ENCODE results near the gene NOL11.

Gene NOL11

GRCh38 chr17:67733449-67733848 lies 15.7 kb downstream of the NOL11 start:
- TF ChIP-seq FOXM1 (IDR thresholded peaks at IDR 0.05; ENCODE audit: borderline replicate concordance, low read depth): no peak
- TF ChIP-seq NFIC (IDR thresholded peaks at IDR 0.05): no peak
- no peak for TF ChIP-seq TEAD4 (IDR thresholded peaks at IDR 0.05)
- TF ChIP-seq RAD21 (IDR thresholded peaks at IDR 0.05; ENCODE audit: low read depth): no peak

DNA sequence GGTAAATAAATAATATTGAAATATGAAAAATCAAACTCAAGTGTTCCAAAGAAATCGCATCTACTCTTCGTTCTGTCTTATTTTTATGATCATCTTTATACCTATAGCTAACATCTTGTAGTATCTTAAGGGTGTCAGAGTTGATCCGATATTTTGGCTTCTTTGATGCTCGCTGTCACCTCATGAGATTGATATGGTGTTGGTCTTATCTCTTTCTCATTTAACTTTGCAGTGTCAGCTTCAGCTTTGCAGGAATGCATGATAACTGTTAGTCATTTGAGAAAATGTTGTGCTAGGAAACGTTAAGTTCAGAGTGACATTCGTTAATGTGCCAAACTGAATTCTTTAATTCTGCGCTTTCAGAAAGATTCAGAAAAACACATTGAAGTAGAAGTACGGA lies 19.4 kb downstream of the NOL11 start:
- no peak for TF ChIP-seq TAF1 (IDR thresholded peaks at IDR 0.05; ENCODE audit: low read depth)
- no peak for TF ChIP-seq USF1 (IDR thresholded peaks at IDR 0.05)
- no peak for TF ChIP-seq CEBPB (IDR thresholded peaks at IDR 0.05)
- no peak for TF ChIP-seq ZBTB7A (IDR thresholded peaks at IDR 0.05; ENCODE audit: low read depth)
- no peak for TF ChIP-seq RAD21 (IDR thresholded peaks at IDR 0.05; ENCODE audit: low read depth)
- no peak for TF ChIP-seq YY1 (IDR thresholded peaks at IDR 0.05; ENCODE audit: low read depth)
- no peak for TF ChIP-seq REST (IDR thresholded peaks at IDR 0.05; ENCODE audit: low read depth)
- no peak for TF ChIP-seq CREB1 (IDR thresholded peaks at IDR 0.05; ENCODE audit: low read depth)
- no peak for TF ChIP-seq FOXM1 (IDR thresholded peaks at IDR 0.05; ENCODE audit: borderline replicate concordance, low read depth)
- TF ChIP-seq EP300 (IDR thresholded peaks at IDR 0.05; ENCODE audit: borderline replicate concordance): no peak
- TF ChIP-seq NFIC (IDR thresholded peaks at IDR 0.05): no peak
- TF ChIP-seq TCF12 (IDR thresholded peaks at IDR 0.05; ENCODE audit: low read depth): no peak
- TF ChIP-seq EGR1 (IDR thresholded peaks at IDR 0.05): no peak
- TF ChIP-seq, protein P1, sequence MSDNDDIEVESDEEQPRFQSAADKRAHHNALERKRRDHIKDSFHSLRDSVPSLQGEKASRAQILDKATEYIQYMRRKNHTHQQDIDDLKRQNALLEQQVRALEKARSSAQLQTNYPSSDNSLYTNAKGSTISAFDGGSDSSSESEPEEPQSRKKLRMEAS (IDR thresholded peaks at IDR 0.05): no peak
- no peak for TF ChIP-seq TEAD4 (IDR thresholded peaks at IDR 0.05)

GRCh38 chr17:67742025-67742424 lies 24.3 kb downstream of the NOL11 start:
- TF ChIP-seq ZBTB7A (IDR thresholded peaks at IDR 0.05; ENCODE audit: low read depth): no peak
- no peak for TF ChIP-seq YY1 (IDR thresholded peaks at IDR 0.05; ENCODE audit: low read depth)
- TF ChIP-seq, protein P1 (IDR thresholded peaks at IDR 0.05): no peak
- TF ChIP-seq TEAD4 (IDR thresholded peaks at IDR 0.05): no peak
- TF ChIP-seq REST (IDR thresholded peaks at IDR 0.05; ENCODE audit: low read depth): no peak
- no peak for TF ChIP-seq EP300 (IDR thresholded peaks at IDR 0.05; ENCODE audit: borderline replicate concordance)
- no peak for TF ChIP-seq TCF12 (IDR thresholded peaks at IDR 0.05; ENCODE audit: low read depth)
- no peak for TF ChIP-seq TAF1 (IDR thresholded peaks at IDR 0.05; ENCODE audit: low read depth)

GRCh38 chr17:67746704-67747571 lies 29.2 kb downstream of the NOL11 start:
- TF ChIP-seq EGR1 (IDR thresholded peaks at IDR 0.05) (no peak), FOXM1 (IDR thresholded peaks at IDR 0.05; ENCODE audit: borderline replicate concordance, low read depth) (no peak), RAD21 (IDR thresholded peaks at IDR 0.05; ENCODE audit: low read depth) (no peak), USF1 (IDR thresholded peaks at IDR 0.05) (no peak), CEBPB (IDR thresholded peaks at IDR 0.05) (no peak), TCF12 (IDR thresholded peaks at IDR 0.05; ENCODE audit: low read depth) (no peak), CREB1 (IDR thresholded peaks at IDR 0.05; ENCODE audit: low read depth) (no peak), REST (IDR thresholded peaks at IDR 0.05; ENCODE audit: low read depth) (no peak), TEAD4 (IDR thresholded peaks at IDR 0.05) (no peak), ZBTB7A (IDR thresholded peaks at IDR 0.05; ENCODE audit: low read depth) (no peak), YY1 (IDR thresholded peaks at IDR 0.05; ENCODE audit: low read depth) (no peak), NFIC (IDR thresholded peaks at IDR 0.05) (no peak), EP300 (IDR thresholded peaks at IDR 0.05; ENCODE audit: borderline replicate concordance) (no peak), TAF1 (IDR thresholded peaks at IDR 0.05; ENCODE audit: low read depth) (no peak)
- TF ChIP-seq, protein P1 (IDR thresholded peaks at IDR 0.05): no peak
